ENCODE results near the gene GP1BA. TPM values are rescaled to one million over a fixed set of nuclear protein-coding genes. Genes with fewer than 3 reads are reported as not detected.

The GP1BA gene
- total RNA-seq, 1 donor from 2014 or later, result 0.55 TPM

DNA sequence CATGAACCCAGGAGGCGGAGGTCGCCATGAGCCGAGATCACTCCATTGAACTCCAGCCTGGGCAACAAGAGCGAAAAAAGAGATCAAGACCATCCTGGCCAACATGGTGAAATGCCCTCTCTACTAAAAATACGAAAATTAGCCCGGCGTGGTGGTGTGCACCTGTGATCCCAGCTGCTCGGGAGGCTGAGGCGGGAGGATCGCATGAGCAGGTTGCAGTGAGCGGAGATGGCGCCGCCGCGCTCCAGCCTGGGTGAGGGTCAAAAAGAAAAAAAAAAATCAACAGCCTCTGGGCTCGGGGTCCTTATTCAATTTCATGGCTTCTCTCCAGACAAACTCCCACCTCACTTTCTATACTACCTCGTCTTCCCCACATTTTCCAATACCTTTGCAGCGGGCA is 3.2 kb upstream of the GP1BA start:
- ATAC-seq, result no peak
- H3K27ac ChIP-seq, result no peak overlapping the region
- H3K36me3 ChIP-seq, result no peaks in the 10 kb centered on the region
- TF ChIP-seq, protein P1, sequence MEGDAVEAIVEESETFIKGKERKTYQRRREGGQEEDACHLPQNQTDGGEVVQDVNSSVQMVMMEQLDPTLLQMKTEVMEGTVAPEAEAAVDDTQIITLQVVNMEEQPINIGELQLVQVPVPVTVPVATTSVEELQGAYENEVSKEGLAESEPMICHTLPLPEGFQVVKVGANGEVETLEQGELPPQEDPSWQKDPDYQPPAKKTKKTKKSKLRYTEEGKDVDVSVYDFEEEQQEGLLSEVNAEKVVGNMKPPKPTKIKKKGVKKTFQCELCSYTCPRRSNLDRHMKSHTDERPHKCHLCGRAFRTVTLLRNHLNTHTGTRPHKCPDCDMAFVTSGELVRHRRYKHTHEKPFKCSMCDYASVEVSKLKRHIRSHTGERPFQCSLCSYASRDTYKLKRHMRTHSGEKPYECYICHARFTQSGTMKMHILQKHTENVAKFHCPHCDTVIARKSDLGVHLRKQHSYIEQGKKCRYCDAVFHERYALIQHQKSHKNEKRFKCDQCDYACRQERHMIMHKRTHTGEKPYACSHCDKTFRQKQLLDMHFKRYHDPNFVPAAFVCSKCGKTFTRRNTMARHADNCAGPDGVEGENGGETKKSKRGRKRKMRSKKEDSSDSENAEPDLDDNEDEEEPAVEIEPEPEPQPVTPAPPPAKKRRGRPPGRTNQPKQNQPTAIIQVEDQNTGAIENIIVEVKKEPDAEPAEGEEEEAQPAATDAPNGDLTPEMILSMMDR (IDR thresholded peaks at IDR 0.05), result no peak
- intact Hi-C loops (cut with DNase I), result no loop called here
- peaks cover under 1% of the 10 kb centered on the region for H3K4me1 ChIP-seq
- no peak overlapping the region for H3K4me3 ChIP-seq
- no peaks in the 10 kb centered on the region for H3K9me3 ChIP-seq
- no peaks in the 10 kb centered on the region for H3K27me3 ChIP-seq
- no peak for DNase-seq

DNA sequence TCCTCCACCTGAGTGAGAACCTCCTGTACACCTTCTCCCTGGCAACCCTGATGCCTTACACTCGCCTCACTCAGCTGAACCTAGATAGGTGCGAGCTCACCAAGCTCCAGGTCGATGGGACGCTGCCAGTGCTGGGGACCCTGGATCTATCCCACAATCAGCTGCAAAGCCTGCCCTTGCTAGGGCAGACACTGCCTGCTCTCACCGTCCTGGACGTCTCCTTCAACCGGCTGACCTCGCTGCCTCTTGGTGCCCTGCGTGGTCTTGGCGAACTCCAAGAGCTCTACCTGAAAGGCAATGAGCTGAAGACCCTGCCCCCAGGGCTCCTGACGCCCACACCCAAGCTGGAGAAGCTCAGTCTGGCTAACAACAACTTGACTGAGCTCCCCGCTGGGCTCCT is 679 bp downstream of the GP1BA start:
- peaks cover 7% of the 10 kb centered on the region for H3K36me3 ChIP-seq
- TF ChIP-seq, protein P1 (IDR thresholded peaks at IDR 0.05), result no peak
- no peak overlapping the region for H3K4me3 ChIP-seq
- ATAC-seq, result no peak
- no peak overlapping the region for H3K27ac ChIP-seq
- intact Hi-C loops (cut with DNase I), result no loop called here
- no peaks in the 10 kb centered on the region for H3K27me3 ChIP-seq
- no peaks in the 10 kb centered on the region for H3K9me3 ChIP-seq
- DNase-seq, result no peak
- H3K4me1 ChIP-seq, result peaks cover 6% of the 10 kb centered on the region

DNA sequence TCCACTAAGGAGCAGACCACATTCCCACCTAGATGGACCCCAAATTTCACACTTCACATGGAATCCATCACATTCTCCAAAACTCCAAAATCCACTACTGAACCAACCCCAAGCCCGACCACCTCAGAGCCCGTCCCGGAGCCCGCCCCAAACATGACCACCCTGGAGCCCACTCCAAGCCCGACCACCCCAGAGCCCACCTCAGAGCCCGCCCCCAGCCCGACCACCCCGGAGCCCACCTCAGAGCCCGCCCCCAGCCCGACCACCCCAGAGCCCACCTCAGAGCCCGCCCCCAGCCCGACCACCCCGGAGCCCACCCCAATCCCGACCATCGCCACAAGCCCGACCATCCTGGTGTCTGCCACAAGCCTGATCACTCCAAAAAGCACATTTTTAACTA is 1.6 kb downstream of the GP1BA start:
- peaks cover 13% of the 10 kb centered on the region for H3K36me3 ChIP-seq
- H3K4me3 ChIP-seq, result no peak overlapping the region
- TF ChIP-seq, protein P1 (IDR thresholded peaks at IDR 0.05), result no peak
- intact Hi-C loops (cut with DNase I), result no loop called here
- H3K4me1 ChIP-seq, result peaks cover 12% of the 10 kb centered on the region
- no peak for ATAC-seq
- no peaks in the 10 kb centered on the region for H3K9me3 ChIP-seq
- no peaks in the 10 kb centered on the region for H3K27me3 ChIP-seq
- no peak for DNase-seq
- no peak overlapping the region for H3K27ac ChIP-seq

DNA sequence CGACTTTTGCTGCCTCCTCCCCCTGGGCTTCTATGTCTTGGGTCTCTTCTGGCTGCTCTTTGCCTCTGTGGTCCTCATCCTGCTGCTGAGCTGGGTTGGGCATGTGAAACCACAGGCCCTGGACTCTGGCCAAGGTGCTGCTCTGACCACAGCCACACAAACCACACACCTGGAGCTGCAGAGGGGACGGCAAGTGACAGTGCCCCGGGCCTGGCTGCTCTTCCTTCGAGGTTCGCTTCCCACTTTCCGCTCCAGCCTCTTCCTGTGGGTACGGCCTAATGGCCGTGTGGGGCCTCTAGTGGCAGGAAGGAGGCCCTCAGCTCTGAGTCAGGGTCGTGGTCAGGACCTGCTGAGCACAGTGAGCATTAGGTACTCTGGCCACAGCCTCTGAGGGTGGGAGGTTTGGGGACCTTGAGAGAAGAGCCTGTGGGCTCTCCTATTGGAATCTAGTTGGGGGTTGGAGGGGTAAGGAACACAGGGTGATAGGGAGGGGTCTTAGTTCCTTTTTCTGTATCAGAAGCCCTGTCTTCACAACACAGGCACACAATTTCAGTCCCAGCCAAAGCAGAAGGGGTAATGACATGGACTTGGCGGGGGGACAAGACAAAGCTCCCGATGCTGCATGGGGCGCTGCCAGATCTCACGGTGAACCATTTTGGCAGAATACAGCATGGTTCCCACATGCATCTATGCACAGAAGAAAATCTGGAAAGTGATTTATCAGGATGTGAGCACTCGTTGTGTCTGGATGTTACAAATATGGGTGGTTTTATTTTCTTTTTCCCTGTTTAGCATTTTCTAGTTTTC is 2.3 kb downstream of the GP1BA start:
- peaks cover 13% of the 10 kb centered on the region for H3K36me3 ChIP-seq
- no peak overlapping the region for H3K4me3 ChIP-seq
- peaks cover 17% of the 10 kb centered on the region for H3K4me1 ChIP-seq
- TF ChIP-seq, protein P1 (IDR thresholded peaks at IDR 0.05), result peak; percentile 17
- peak; percentile 71 for DNase-seq
- no peaks in the 10 kb centered on the region for H3K27me3 ChIP-seq
- no peak overlapping the region for H3K27ac ChIP-seq
- intact Hi-C loops (cut with DNase I), result no loop called here
- peak; percentile 50 for ATAC-seq
- H3K9me3 ChIP-seq, result no peaks in the 10 kb centered on the region

DNA sequence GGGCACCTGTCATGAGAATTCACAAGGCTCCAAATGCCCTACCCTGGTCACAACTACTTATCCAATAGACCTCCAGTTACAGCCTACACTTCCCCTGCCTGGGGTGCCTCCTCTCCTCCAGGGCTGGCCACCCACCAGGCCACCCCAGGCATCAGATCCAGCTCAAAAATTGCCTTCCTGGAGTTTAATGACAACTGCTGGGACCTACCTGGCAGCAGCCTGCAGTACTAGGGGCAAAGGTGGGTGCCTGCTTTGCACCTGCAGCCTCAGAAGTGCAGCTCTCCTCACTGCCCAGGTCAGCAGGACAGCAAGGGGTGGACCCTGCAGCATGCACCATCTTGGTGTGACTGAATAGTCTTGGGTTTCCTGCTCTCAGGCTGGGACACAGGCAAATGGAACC is 3.6 kb downstream of the GP1BA start:
- H3K27me3 ChIP-seq, result no peaks in the 10 kb centered on the region
- H3K4me1 ChIP-seq, result peaks cover 17% of the 10 kb centered on the region
- H3K4me3 ChIP-seq, result no peak overlapping the region
- ATAC-seq (no peak), DNase-seq (no peak)
- no peak overlapping the region for H3K27ac ChIP-seq
- no peaks in the 10 kb centered on the region for H3K9me3 ChIP-seq
- TF ChIP-seq, protein P1 (IDR thresholded peaks at IDR 0.05), result no peak
- intact Hi-C loops (cut with DNase I), result no loop called here
- H3K36me3 ChIP-seq, result peaks cover 13% of the 10 kb centered on the region

All from upper lobe of right lung (tissue), 1 donor.